GM19099 (cell line): ENCODE measurements around the gene ZNF791.

Experiments used
- POLR2A ChIP-seq: IDR thresholded peaks from 3 replicates; pipeline ENCODE4 v1.6.1; 2011; ENCODE audit warnings: low read depth; ENCODE audit not compliant: insufficient read length; ENCODE audit errors: extremely low read depth

The ZNF791 gene

DNA sequence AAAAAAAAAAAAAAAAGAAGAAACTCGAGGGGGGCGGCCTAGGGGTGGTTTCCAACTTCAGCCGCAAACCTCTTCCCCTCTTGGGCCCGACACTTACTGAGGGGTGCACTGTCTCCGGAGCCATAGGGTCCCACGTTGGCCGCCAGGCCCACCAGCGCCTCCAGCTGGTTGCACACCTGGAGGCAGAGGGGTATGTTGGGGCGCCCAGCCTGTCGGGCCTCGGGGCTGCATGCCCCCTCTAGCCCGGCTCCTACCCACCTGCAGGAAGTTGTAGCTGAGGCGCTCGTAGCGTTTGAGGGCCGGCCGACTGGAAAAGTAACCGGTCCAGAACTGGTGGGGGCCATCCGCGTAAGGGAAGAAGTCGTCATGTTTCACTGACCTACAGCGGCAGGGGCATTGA, 47.2 kb downstream of the ZNF791 start:
- no peak for TF ChIP-seq POLR2A

DNA sequence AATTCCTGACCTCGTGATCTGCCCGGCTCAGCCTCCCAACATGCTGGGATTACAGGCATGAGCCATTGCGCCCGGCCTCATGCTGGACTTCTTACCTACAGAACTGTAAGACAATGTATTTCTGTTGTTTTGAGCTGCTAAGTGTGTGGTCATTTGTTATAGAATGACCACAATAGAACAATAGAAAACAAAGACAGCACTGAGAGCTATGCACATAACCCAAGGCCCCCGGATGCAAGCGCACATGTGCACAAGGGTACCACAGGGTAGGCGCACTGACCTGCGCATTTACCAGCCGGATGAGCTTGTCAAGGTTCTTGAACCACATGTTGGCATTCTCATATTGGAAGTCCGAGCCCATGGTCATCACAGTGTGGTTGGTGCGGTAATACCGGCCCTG, 50.3 kb downstream of the ZNF791 start:
- TF ChIP-seq POLR2A, result no peak

DNA sequence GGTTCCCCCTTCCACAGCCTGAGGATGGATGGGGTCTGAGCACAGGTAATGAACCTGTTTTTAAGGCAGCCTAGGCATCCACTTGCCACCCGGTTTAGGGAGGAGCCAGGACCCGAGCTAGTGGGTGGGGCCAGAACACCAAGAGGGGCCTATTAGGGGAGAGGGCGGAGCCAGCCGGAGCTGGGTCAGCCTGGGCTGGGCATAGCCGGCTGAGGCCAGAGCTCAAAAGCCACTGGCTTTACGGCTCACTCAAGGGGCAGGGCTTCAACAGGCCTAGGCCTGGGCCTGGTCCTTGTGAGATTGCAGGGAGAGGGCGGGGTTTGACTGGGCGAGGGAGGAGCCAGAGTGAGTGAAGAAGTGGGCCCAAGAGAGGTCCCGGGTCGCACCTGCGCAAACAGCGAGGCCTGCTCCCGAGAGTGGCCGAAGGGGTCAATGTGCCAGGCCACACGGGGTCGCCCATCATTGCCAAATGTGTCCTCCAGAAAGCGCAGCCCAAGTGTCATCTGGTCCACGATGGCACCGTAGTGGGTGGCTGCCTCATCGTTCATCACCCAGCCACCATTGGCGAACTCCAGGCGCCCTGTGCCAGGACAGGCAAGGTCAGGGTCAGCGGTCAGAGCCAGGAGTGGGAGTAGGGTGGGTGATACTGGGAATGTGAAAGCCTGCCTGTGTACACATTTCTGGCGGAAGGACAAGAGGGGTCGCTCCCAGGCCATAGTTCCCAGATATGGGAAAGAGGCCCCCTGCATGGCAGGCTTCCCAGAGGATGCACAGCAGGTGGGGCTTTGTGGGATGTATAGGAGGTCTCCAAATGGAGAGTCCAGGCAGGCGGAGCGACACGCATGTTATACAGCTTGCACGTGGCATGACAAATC, 53.9 kb downstream of the ZNF791 start:
- no peak for TF ChIP-seq POLR2A

DNA sequence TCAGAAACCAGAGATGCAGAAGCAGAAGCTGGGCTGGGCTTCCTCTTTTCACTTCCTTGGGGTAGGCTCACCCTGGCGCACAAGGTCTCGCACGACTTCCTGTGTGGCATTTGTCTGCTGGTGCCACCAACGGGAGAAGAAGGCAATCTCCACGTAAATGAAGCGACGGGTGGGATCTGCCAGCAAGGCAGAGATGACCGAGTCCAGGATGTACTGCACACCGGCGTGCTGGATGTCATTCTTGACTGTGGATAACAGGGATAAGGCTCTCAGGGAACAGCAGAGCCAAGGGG, 54.5 kb downstream of the ZNF791 start:
- TF ChIP-seq POLR2A, result peak; percentile 60

DNA sequence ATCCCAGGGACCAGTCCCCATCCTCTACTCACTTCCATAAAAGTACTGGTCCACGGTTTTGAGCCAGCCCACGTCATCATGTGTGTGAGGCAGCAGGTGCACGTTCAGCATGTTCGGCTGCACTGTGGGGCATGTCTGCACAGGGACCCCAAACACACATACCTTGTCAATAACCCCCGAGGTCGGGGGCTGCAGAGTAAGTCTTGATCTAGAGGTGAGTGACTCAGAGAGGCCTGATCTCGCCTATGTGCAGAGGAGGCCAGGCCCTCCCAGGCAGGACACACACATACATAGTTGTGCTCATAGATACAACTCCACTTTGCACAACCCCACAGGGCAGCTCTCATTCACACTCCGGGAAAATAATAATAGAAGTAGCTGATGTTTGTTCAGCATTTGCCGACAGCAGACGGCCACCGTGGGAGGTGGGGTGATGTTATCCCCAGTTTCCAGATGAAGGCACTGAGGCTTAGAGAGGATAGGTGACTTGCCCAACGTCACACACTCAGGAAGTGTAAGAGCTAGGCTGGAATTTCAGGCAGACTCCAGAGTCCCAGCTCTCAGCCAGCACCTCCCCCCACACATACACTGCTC, 55.0 kb downstream of the ZNF791 start:
- TF ChIP-seq POLR2A, result peak; percentile 2

DNA sequence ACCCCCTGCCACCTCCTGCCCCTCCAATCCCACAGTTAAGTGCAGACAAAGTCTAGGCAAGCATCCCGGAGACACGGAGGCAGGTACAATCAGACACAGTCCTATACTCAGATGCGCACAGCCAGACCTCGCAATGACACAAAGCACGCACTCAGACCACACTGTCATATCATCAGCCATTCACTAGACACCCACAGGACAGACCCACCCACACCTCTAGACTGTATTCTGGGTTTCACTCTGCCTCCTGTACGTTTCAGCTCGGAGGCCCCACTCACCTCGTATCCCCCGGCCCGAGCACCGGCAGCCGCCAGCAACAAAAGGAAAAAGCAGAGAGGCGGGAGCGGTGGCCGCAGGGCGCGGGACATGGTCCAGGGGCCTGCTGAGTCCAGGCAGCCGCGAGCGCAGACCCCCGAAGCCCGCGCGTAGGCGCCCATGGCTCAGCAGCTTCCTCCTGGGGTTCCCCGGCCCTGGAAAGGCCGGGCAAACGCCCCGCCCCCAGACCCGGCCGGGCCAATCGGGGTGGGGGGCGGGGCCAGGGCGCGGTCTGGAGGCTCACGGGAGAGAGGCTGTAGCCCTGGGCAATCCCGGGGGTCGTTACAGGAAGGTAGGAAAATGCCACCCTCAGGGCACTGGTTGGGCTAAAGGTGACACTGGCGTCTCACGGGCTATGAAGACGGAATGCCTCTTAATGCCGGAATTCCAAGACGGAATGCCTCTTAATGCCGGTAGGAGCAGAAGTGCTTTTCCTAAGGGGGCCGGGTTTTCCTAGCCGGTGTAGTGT, 55.7 kb downstream of the ZNF791 start, which contains the start of the genes MAN2B1 and WDR83:
TSS of gene MAN2B1 (minus strand) at position 478 of the 784 bp plus-strand sequence. CDS start at position 437, 41 bp downstream.
TSS of gene WDR83 (plus strand) at position 543 of the 784 bp plus-strand sequence. CDS start 2,984 bp downstream, outside the sequence.
- peak; percentile 83 for TF ChIP-seq POLR2A

DNA sequence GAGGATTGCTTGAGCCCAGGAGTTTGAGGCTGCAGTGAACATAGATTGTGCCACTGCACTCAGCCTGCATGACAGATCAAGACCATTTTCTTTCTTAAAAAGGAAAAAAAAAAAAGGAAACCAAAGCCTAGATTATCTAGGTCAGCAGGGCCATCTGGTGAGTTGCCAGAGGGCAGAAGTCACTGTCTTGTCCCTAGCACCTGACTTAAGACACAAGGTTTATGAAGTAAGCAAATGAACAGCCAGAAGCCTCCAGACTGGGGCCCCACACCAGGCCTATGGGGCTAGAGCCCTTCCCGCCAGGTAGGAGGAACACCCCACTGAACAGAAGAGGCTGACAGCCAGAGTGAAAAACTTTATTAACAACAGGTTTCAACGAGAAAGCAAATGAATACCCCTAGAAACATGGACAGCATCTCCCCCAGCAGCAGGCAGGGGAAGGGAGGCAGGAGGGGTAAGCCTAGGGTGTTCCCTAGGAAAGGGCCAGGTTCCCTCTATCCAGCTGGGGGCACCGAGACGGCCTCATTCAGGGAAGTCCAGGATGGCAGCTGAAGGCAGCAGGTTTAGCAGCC, 57.1 kb downstream of the ZNF791 start:
- TF ChIP-seq POLR2A, result no peak

DNA sequence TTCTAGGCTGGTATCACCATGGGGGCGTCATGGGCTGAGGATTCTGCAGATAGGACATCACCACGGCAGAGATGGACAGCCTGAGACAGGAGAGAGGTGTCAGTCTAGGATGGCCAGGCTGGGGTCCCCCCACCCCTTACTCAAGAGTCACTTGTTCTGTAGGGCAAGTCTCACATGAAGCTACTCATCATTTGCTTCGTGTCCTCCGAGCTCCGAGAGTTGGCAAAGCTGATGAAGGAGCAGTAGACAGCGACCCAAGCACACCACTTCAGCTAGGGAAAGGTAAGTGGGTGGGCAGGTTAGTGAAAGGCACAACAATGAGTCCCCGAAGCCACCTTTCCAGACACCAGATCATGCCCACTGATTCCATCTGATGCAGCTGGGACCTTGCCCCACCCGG, 57.6 kb downstream of the ZNF791 start:
- no peak for TF ChIP-seq POLR2A

DNA sequence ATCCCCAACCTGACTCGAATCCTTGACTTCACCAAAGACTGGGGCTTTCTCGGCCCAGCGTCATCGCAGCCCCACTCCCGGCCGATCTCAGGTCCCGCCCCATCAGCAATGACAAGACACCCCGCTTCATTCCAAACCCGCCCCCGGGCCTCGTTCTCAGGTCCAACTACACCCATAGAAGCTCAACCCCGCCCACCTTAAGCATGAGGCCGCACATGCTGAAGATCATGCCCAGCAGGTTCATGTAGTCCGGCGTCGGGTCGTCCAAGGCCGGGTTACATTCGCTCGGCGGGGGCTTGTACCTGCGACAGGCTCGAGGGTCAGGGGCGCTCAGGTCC, 58.2 kb downstream of the ZNF791 start:
- TF ChIP-seq POLR2A, result no peak

DNA sequence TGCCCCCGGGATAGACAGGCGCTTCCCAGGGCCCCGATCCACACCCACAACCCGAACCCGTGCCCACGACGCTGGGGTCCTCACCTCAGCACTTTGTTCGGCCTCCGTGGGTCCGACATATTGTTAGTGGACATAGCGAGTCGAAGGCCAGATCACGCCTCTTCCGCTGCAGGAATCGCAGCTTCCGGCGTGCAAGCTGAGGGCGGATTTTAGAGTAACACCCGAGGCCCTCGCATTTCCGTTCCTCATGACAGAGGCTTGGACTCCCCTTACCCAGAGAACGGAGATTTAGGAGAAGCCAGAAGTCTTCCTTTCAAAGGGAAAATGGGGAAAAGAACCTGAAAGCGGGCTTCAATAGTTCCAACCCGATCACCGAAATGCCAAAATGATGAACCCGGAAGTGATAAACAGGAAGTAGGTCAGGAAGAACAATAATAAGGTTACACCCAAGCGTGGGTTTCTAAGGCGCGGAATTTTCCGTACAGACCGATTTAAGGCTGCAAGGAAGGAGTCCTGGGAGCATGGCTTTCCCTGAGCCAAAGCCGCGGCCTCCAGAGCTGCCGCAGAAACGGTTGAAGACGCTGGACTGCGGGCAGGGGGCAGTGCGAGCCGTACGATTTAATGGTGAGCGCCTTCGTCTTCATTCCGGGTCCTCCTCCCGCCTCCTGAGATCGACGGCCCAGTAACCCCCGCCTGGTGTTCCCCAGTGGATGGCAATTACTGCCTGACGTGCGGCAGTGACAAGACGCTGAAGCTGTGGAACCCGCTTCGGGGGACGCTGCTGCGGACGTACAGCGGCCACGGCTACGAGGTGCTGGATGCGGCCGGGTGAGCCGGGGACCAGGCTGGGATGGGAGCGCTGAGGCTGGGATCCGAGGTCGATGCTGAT, 58.8 kb downstream of the ZNF791 start:
- TF ChIP-seq POLR2A, result peak; percentile 70

DNA sequence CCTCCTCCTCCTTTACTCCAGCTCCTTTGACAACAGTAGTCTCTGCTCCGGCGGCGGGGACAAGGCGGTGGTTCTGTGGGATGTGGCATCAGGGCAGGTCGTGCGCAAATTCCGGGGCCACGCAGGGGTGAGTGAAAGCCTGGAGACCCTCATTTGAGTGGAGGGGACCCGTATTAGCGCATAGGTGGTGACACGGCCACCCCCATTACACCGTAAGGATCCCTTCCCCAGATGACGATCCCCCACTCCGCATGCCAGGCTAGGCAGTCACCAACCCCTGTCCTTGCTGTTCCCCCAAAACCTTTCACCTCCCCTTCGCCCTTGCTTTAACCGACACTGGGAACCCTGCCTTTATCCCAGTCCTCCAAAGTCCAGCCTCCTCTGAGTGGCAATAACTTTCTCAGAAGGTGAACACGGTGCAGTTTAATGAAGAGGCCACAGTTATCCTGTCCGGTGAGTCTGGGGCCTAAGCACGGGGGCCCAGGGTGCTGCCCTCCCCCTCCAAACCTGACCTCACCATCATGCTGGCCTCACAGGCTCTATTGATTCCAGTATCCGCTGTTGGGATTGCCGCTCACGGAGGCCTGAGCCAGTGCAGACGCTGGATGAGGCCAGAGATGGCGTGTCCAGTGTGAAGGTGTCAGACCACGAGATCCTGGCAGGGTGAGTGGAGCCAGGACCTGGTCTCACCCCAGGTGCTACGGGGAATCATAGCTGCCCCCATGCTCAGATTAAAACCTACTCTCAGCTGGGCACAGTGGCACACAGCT, 59.6 kb downstream of the ZNF791 start:
- TF ChIP-seq POLR2A, result no peak

DNA sequence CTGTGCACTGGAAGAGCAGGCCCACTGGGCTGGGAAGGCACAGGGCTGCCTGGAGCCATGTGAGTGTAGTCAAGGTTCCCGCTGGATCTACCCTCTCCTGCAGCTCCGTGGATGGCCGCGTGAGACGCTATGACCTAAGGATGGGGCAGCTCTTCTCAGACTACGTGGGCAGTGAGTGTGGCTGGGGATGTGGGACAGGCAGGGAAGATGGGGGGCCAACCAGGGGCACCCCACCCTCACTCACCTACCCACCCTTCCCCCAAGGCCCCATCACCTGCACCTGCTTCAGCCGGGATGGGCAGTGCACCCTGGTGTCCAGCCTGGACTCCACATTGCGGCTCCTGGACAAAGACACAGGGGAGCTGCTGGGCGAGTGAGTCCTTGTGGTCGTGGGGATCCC, 62.0 kb downstream of the ZNF791 start:
- no peak for TF ChIP-seq POLR2A

DNA sequence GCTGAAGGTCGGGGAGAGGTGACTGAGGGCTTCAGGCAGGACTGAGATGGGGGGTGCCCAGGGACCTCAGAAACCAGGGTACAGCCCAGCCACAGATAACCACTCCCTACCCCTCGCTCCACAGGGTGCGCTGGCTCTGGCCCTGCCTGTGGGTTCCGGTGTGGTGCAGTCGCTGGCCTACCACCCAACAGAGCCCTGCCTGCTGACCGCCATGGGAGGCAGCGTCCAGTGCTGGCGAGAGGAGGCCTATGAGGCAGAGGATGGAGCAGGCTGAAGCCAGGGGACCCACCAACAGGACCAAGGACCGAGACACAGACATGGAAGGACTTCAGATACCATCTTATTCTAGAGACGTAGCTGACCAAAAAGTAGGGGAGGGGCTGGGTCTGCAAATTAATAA, 64.7 kb downstream of the ZNF791 start:
- no peak for TF ChIP-seq POLR2A

DNA sequence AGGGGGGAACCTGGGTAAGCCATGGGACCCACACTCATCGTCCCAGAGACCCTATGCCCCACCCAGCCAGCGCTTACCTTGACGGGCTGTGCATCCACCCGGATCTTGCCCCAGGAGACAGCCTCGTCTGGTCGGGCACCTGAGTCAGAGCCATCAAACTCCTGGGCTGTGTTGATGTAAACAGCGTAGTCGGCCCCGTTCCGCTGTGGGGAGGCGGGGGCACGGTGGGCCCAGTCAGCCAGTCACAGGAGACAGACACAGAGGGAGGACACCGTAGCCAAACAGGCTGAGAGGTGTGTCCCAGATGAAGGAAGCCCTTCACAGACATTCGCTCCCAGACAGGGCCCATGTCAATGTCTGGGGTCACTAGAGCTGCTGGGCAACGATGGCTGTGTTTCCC, 65.2 kb downstream of the ZNF791 start:
- TF ChIP-seq POLR2A, result no peak

DNA sequence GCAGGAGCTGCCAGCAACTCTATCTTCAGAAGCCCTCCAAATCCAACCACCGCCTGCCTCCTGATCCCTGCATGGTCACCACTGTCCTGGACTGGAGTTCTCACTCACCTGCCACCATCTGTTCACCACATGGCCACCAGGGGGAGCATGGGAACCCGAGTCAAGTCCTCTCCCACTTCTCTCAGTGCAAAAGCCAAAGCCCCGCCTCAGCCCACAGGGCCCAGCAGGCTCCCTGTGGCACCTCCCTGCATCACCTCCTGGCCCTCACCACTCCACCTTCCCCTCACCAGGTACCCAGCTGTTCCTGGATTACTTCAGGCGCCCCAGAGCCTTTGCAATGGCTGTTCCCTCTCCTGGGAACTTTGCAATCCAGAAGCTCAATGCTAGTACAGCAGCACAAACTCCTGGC, 65.7 kb downstream of the ZNF791 start:
- TF ChIP-seq POLR2A, result no peak
